Non-pigmented ciliary epithelial cell (primary cell): ENCODE results near the gene SH2D5.
"Not testable (repeated sequence)": the region's sequence is repeated elsewhere in the genome, so short reads cannot be mapped to it uniquely, and the experiment has no call there.

Experiments used
- DNase-seq: peaks from one replicate; pipeline ENCODE4 v3.0.0-alpha.2; 2010; ENCODE audit warnings: low read depth

SH2D5 gene

DNA sequence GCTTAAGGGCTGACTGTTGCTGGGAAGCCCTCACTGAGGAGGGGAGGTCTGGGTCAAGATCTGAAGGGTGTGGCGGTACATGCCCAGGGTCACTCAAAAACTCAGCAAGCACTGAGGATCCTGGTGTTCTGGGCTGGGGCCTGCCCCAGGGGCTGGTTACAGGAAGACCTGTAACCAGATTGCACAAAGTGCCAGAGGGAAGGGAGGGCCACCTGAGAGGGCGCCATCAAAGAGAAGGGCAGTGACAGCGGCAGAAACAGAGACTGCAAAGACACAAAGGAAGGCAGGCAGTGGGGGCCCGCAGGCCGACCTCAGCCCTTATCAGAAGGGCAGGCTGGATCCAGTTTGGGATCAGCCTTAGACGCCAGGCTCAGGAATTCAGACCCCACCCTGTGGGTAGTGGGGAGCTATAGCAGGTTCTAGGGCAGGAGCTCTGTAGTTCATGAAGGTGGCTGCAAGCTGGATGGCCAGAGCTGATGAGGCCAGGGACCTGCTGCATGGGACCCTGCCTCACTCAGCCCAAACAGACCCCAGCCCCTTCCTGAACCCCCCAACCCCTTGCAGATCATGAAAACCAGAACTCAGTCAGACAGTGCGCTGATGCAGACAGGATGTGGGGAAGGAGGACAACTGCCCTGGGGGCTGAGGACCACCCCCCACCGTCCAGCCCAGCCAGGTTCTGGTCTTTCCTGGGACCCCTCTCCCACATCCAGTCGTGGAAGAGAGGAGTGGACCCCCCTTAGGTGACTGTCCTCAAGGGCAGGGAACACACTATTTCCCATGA, 3.9 kb downstream of the SH2D5 start:
- DNase-seq = no peak

GRCh38 chr1:20727746-20728316, 4.7 kb downstream of the SH2D5 start:
- DNase-seq = no peak

DNA sequence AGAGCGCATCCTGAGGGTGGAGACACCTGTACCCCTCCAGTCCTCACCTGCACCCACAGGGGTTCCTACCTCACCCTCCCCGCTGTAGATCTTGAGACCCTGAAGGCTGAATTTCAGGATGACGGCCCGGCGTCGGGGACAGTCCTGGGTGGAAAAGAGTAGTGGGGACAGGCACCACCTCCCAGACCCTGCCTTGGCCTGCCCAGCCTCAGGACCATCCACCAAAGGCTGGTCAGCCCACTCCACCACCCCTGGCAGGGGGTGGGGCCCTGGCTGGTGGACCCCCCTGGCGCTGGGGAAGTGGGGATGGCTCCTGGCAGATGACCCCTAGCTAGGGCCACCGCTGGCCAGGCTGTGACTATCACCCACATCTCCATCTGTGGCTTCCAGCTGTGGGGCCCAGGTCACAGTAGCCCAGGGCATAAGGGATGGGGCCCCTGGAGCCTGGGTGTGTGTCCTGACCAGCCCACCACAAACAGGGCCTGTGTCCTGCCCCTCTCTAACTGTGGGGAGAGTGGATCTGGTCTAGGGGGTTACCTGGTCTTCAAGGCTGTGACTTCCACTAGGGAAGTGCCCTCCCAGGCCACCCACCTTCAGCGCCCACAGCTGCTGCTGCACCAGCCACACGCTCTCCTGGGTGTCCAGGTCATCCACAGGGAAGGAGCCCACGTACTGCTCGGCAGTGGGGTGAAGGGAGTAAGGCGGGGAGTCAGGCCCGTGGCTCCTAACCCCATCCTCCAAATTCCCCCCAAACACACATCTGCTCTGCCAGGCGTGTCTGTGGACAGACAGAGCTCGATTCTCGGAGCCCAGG, 5.4 kb downstream of the SH2D5 start:
- no peak for DNase-seq

DNA sequence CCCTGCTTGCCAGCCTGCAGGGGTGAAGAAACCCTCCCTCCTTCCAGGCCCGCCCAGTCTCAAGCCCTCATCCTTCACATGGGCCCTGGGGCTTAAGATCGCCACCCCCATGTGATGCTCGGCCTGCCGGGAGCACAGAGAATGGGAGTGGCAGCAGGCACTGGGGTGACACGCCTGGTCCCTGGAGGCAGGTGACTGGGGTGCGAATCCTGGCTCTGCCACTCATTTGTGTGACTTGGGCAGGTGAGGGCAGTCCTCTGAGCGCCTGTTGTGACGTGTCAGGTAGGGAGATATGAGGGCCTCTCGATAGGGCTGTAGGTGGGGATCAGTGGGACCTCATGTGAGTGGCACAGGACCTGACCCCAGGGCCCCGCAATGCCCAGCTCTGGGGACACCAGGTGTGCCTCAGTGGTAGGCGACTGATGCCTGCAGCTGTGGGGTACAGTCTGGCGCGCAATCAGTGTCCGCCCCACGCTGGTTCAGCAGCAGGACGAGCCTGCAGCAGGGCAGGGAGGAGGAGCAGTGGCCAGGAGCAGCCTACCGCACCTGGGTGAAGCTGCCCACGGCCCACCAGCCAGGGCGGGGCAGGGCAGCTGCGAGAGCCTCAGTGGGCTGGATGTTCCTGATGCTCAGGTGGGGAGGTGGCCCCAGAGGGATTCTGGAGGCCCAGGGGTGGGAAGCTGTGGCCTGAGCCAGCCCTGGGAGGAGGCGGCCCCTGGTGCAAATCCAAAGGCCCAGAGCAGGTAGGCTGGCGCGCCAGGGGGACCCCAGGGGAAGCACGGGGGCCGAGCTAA, 6.2 kb downstream of the SH2D5 start:
- DNase-seq = no peak

DNA sequence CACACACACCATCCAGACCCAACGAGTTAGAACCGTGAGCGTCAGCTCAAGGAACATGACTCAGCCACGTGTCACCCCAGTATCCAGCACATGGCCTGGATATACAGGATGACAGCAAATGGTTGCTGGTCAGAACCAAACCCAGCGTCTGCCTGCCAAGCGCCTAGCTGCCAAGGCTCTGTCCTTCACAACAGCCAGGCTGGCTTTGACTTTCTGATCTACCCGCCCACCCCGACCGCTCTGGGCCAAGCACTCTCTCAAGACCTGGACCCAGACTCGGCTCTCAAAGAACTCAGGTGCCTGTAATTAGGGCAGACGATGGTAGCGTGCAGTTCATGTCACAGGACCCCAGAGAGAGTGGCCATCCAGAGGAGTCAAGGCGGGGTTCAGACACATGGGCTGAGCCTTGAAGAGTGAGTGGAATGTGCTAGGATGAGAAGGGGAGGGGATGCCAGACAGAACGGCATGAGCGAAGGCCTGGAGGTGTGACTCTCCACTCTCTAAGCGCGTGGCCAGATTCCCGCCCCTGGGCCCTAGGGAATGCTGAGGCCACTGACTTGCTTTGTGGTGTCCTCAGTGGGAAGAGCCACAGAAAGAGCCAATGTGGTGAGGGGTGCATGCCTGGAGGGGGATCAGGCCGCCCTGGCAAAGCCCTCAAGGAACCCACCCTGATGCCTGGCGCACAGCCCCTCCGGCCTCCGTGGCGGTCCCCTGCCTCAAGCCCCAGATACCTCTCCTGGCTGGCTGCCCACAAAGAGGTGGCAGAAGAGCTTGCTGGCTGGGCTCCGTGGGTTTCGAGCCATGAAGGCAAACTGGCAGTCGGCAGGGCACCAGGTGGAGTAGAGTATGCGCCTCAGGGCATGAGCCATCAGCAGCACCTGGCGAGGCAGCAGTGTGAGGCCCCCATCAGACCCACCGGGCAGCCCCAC, 7.0 kb downstream of the SH2D5 start:
- no peak for DNase-seq

DNA sequence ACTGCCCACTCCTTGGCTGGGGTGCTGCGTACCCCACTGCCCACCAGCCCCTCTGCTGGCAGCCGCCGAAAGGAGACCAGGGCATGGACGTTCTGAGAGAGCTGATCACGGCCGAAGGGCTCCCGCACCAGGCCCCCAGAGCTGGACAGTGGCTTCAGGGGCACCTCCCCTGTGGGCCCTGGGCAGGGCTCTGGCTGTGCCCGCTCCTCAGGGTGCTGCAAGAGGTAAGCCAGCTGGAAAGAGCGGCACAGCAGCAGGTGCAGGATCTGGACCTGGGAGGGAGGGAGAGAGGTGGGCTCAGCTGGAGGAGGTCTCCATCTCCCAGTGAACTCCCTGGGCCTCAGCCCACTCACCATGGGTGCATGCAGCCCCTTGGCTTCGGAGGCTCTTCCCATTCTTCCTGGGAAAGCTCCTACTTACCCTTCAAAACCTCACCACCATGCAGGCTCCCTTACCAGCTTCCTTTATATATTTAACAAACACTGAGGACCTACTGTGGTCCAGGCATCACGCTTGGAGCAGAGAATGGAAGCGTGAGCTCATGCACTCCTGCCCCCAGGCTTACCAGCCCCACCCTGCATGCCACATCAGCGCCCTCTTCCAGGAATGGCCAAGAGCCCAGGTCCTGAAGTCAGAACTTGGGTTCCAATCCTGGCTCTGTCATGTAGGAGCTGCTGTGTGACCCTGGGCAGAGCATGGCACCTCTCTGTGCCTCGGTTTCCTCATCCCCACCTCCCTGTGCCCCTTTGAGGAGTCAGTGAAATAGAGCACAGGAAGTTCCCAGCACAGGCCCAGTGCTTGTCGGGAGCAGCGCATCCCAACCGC, 7.9 kb downstream of the SH2D5 start:
- DNase-seq = no peak

DNA sequence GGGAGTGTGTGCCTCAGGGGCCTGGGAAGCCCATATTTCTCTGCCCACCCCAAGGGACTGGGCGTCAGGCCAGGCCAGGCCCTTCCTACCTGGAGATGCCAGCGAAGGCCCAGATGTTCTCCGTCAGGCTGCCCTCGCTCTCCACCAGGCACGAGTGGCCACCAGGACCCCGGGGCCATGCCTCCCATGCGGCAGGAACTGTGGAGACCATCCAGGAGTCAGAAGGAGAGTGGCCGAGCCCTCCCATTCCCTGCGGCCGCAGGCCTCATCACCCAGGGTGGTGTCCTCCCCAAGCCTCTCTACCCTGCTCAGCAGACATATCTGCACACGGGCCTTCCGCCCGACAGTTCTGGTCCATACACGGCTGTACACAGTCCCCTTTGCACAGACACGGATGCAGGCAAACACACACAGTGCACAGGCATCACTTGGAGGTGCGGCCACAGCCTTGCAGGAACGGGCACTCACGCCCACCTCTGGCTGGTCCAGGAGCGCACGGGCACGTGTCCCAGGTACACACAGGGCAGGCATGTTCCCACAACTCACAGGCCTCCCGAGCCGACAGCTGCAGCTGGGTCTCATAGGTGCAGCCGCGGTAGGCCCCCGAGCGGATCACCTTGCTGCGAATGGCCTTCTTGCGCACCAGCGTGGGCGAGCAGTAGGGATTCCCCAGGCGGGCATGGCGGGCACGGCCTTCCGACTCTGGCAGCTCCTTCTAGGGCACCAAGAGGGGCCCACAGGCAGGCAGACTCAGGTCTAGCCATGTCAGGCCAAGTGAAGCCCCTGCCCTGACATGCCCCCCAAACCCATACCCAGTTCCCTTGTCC, 8.8 kb downstream of the SH2D5 start:
- no peak for DNase-seq

DNA sequence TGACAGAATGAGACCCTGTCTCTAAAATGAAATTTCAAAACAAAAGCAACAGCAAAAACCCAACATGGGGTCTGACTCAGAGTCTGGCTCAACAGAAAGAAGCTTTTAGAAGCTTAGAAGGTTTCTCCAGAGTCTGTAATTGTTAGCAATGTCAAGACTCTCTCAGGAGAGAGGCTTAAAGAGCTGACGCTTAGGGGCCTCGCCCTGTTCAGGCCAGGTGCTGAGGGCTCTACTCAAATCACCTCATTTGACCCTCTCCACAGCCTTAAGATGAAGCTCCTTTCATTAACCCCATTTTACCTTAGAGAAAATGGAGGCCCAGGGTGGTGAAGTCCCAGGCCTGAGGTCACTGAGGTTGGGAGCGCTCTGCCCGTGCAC, 9.4 kb downstream of the SH2D5 start:
- no peak for DNase-seq

GRCh38 chr1:20721117-20722061, 11.1 kb downstream of the SH2D5 start:
- no peak for DNase-seq

GRCh38 chr1:20720631-20721091, 11.8 kb downstream of the SH2D5 start:
- no peak for DNase-seq

DNA sequence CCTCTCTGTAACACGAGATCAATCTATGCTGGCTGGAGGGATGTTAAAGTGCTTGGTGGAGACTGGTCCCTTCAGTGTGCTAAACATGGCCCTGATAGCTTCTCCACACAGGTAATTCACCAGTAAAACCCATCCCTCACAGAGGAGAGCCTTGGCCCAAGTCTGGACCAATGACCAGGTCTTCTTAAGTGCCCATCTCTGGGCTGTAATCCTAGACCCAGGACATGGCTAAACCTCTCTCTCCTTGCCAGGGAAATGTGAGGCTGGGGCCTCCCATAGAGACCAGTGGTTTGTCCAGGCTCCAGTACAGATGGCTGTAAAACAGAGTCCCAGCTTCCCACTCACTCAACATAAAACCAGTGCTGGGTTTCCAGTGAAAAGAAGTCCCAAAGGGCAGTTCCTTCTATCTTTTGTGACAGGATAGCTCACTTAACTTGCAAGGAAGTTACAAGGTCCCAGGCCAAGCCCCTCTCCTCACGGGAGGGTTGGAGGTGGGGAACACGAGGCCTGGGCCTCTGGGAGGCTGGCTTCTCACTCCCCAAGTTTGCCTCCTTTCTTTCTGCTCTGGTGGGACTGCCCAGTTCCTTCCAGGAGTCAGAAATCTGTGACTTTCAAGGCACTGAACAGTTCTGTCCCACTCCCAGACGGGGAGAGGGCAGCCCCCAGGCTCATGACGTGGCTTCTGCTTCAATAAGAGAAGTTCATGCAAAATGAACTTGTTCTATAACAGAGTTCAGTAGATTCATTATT, 12.5 kb downstream of the SH2D5 start:
- DNase-seq = no peak

DNA sequence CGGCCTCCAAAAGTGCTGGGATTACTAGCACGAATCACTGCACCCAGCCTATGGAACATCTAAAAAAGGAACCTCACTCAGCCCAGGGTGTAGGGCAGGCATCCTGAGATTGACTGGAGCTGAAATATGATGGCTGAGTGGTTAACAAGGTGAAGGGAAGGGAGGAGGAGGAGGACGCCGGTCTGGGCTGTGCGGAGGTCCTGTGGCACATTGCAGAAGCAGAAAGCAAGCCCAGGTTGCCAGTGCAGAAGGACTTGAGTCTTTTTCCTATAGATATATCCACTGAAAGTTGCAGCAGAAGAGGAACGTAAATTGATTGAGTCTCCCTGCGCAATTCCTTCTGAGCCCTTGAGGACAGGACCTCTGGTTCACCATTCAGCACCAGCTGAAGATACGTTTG, 13.2 kb downstream of the SH2D5 start:
- DNase-seq = no peak

DNA sequence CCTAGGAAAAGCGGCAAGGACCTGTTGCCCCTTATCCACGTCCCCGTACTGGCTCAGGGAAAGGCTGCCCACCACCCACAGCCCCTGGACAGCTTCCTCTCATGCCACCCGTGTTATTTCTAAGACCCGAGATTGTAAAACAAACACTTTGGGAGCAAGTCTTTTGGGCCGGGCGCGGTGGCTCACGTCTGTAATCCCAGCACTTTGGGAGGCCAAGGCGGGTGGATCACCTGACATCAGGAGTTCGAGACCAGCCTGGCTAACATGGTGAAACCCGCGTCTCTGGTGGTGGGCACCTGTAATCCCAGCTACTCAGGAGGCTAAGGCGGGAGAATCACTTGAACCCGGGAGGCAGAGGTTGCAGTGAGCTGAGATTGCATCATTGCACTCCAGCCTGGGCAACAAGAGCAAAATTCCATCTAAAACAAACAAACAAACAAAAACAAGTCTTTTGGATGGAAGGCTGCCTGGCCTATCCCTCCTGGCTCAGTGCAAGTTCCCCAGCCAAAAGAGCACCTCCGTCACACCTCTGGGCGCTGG, 14.1 kb downstream of the SH2D5 start:
- not testable (repeated sequence) for DNase-seq

- no peak for DNase-seq
Measured at GRCh38 chr1:20717452-20718342, 14.8 kb downstream of the SH2D5 start, which contains the start of gene KIF17. KIF17 (minus strand) TSS chr1:20718007; CDS start chr1:20717706, 301 bp downstream.

DNA sequence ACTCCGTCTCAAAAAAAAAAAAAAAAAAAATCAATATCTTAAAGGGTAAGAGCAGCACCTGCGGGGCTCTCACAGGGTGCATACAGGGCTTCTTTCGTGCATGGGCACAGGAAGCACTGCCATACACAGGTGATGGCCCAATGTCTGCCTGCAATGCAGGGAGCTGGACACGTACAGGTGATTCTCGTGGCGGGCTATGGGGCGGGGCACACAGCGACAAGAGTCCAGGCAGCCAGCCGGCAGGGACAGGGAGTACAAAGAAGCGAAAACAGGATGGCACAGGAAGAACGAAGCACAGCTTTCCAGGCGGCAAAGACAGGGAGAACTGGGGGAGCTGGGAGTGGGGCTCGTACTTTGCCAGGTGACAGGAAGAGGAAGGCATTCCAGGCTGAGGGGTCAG, 16.3 kb downstream of the SH2D5 start:
- DNase-seq = no peak

GRCh38 chr1:20715406-20715805, 17.1 kb downstream of the SH2D5 start:
- no peak for DNase-seq
